Erythroblast (primary cell): ENCODE data around the gene DAB1.

ENCODE experiments used
- GATA1 ChIP-seq: IDR thresholded peaks from 2 replicates; pipeline ENCODE4 v1.6.1; 2011; ENCODE audit warnings: low read depth, mild to moderate bottlenecking, control low read depth, low read length, moderate library complexity
- POLR2A ChIP-seq: IDR thresholded peaks from 2 replicates; pipeline ENCODE4 v1.6.1; 2011; ENCODE audit warnings: mild to moderate bottlenecking, low read length

DNA sequence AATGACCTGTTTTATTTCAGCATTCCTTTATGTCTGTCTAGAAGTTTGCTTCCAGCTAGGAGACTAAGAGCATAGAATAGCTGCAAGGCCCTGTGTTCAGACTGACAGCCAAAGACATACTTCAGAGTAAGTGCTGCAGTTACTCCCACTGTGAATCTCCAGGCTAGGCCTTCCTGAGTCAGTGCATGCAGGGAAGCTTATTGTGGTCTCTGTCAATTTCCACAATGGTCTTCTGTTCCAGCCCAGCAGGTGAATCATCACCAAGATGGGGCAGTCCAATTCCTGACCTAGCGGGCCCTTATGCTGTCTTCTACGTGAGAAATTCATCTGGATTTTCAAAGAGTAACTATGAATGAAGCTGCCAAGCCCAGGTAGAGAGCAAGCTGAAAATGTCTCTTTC lies 311.7 kb downstream of the DAB1 start:
- no peak for TF ChIP-seq POLR2A
- TF ChIP-seq GATA1 = no peak
